Rectal smooth muscle tissue (tissue), 1 donor: ENCODE results near the gene HSPA4.

Source experiments
- H3K27ac ChIP-seq: one replicate; pipeline ENCODE4 v1.7.0; 2013; ENCODE audit warnings: low read depth, low read length, inconsistent platforms
- H3K27me3 ChIP-seq: one replicate; pipeline ENCODE4 v1.7.0; 2013; ENCODE audit warnings: low read length; ENCODE audit not compliant: control insufficient read depth, insufficient read depth
- H3K36me3 ChIP-seq: one replicate; pipeline ENCODE4 v1.7.0; 2013; ENCODE audit warnings: low read length; ENCODE audit not compliant: control insufficient read depth, insufficient read depth
- H3K4me1 ChIP-seq: one replicate; pipeline ENCODE4 v1.7.0; 2013; ENCODE audit warnings: low read length; ENCODE audit not compliant: control insufficient read depth, insufficient read depth
- H3K4me3 ChIP-seq: one replicate; pipeline ENCODE4 v1.7.0; 2013; ENCODE audit warnings: low read length
- H3K9ac ChIP-seq: one replicate; pipeline ENCODE4 v1.7.0; 2013; ENCODE audit warnings: low read length

Gene HSPA4

GRCh38 chr5:133111299-133111698, 59.5 kb downstream of the HSPA4 start:
- H3K27me3 ChIP-seq = no peaks in the 10 kb centered on the region
- H3K9ac ChIP-seq = no peak overlapping the region
- H3K4me1 ChIP-seq = no peaks in the 10 kb centered on the region
- H3K27ac ChIP-seq = no peak overlapping the region
- H3K36me3 ChIP-seq = no peaks in the 10 kb centered on the region
- H3K4me3 ChIP-seq = no peak overlapping the region

GRCh38 chr5:133112026-133112660, 60.3 kb downstream of the HSPA4 start:
- Histone ChIP-seq H3K4me1 (no peaks in the 10 kb centered on the region), H3K4me3 (no peak overlapping the region), H3K9ac (no peak overlapping the region), H3K27ac (no peak overlapping the region), H3K36me3 (no peaks in the 10 kb centered on the region), H3K27me3 (no peaks in the 10 kb centered on the region)

- no peaks in the 10 kb centered on the region for H3K27me3 ChIP-seq
- no peaks in the 10 kb centered on the region for H3K36me3 ChIP-seq
- no peak overlapping the region for H3K4me3 ChIP-seq
- H3K27ac ChIP-seq = no peak overlapping the region
- no peak overlapping the region for H3K9ac ChIP-seq
- H3K4me1 ChIP-seq = no peaks in the 10 kb centered on the region
Measured at GRCh38 chr5:133113331-133114061, 61.7 kb downstream of the HSPA4 start.

GRCh38 chr5:133114166-133114932, 62.5 kb downstream of the HSPA4 start:
- no peak overlapping the region for H3K4me3 ChIP-seq
- no peaks in the 10 kb centered on the region for H3K4me1 ChIP-seq
- H3K36me3 ChIP-seq = no peaks in the 10 kb centered on the region
- H3K27ac ChIP-seq = no peak overlapping the region
- H3K9ac ChIP-seq = no peak overlapping the region
- H3K27me3 ChIP-seq = no peaks in the 10 kb centered on the region

- Histone ChIP-seq H3K27ac (no peak overlapping the region), H3K9ac (no peak overlapping the region), H3K4me3 (no peak overlapping the region), H3K27me3 (no peaks in the 10 kb centered on the region), H3K36me3 (no peaks in the 10 kb centered on the region), H3K4me1 (no peaks in the 10 kb centered on the region)
Measured at GRCh38 chr5:133114933-133115310, 63.1 kb downstream of the HSPA4 start.

GRCh38 chr5:133116601-133117000, 64.8 kb downstream of the HSPA4 start:
- no peaks in the 10 kb centered on the region for H3K4me1 ChIP-seq
- no peak overlapping the region for H3K9ac ChIP-seq
- no peak overlapping the region for H3K27ac ChIP-seq
- H3K27me3 ChIP-seq = no peaks in the 10 kb centered on the region
- no peaks in the 10 kb centered on the region for H3K36me3 ChIP-seq
- no peak overlapping the region for H3K4me3 ChIP-seq

- no peaks in the 10 kb centered on the region for H3K4me1 ChIP-seq
- H3K36me3 ChIP-seq = no peaks in the 10 kb centered on the region
- H3K27me3 ChIP-seq = no peaks in the 10 kb centered on the region
- no peak overlapping the region for H3K27ac ChIP-seq
- H3K9ac ChIP-seq = no peak overlapping the region
- H3K4me3 ChIP-seq = no peak overlapping the region
Measured at GRCh38 chr5:133117166-133117911, 65.5 kb downstream of the HSPA4 start.

GRCh38 chr5:133117912-133118445, 66.2 kb downstream of the HSPA4 start:
- H3K27ac ChIP-seq = no peak overlapping the region

GRCh38 chr5:133118741-133119140, 66.9 kb downstream of the HSPA4 start:
- H3K9ac ChIP-seq = no peak overlapping the region
- H3K36me3 ChIP-seq = no peaks in the 10 kb centered on the region
- no peaks in the 10 kb centered on the region for H3K27me3 ChIP-seq
- H3K4me3 ChIP-seq = no peak overlapping the region
- H3K27ac ChIP-seq = no peak overlapping the region
- H3K4me1 ChIP-seq = no peaks in the 10 kb centered on the region

More at GRCh38 chr5:133117912-133118445, 66.2 kb downstream of the HSPA4 start:
- no peak overlapping the region for H3K9ac ChIP-seq
- H3K4me3 ChIP-seq = no peak overlapping the region
- H3K27me3 ChIP-seq = no peaks in the 10 kb centered on the region
- no peaks in the 10 kb centered on the region for H3K36me3 ChIP-seq
- no peaks in the 10 kb centered on the region for H3K4me1 ChIP-seq

- Histone ChIP-seq H3K4me3 (no peak overlapping the region), H3K9ac (no peak overlapping the region), H3K4me1 (no peaks in the 10 kb centered on the region), H3K36me3 (no peaks in the 10 kb centered on the region), H3K27me3 (no peaks in the 10 kb centered on the region), H3K27ac (no peak overlapping the region)
Measured at GRCh38 chr5:133119233-133119711, 67.5 kb downstream of the HSPA4 start.

- H3K27me3 ChIP-seq = no peaks in the 10 kb centered on the region
- no peak overlapping the region for H3K27ac ChIP-seq
- H3K36me3 ChIP-seq = no peaks in the 10 kb centered on the region
- no peak overlapping the region for H3K4me3 ChIP-seq
- H3K9ac ChIP-seq = no peak overlapping the region
- no peaks in the 10 kb centered on the region for H3K4me1 ChIP-seq
Measured at GRCh38 chr5:133120156-133120750, 68.4 kb downstream of the HSPA4 start.
